GM20000 (cell line): ENCODE data around the gene VPS26C.

Experiments
- DNase-seq: peaks from one replicate; pipeline ENCODE4 v3.0.0; 2012; ENCODE audit warnings: low spot score
- CTCF ChIP-seq: IDR thresholded peaks from 2 replicates; pipeline ENCODE4 v1.5.1; 2012; ENCODE audit warnings: mild to moderate bottlenecking, control low read depth; ENCODE audit errors: extremely low read depth, missing control alignments

The VPS26C gene

GRCh38 chr21:37270576-37271365, 3.6 kb upstream of the VPS26C start:
- DNase-seq: no peak
- no peak for TF ChIP-seq CTCF

GRCh38 chr21:37269481-37269880, 2.3 kb upstream of the VPS26C start:
- TF ChIP-seq CTCF: no peak

GRCh38 chr21:37268186-37268503, 1.0 kb upstream of the VPS26C start:
- no peak for DNase-seq
- TF ChIP-seq CTCF: no peak

More at GRCh38 chr21:37269481-37269880, 2.3 kb upstream of the VPS26C start:
- DNase-seq: no peak

GRCh38 chr21:37266515-37267221, 466 bp downstream of the VPS26C start:
- DNase-seq: no peak
- no peak for TF ChIP-seq CTCF

GRCh38 chr21:37264808-37265207, 2.3 kb downstream of the VPS26C start:
- TF ChIP-seq CTCF: no peak
- DNase-seq: no peak

GRCh38 chr21:37263827-37264600, 3.1 kb downstream of the VPS26C start:
- no peak for TF ChIP-seq CTCF
- DNase-seq: no peak

GRCh38 chr21:37259426-37259825, 7.7 kb downstream of the VPS26C start:
- no peak for DNase-seq
- TF ChIP-seq CTCF: no peak
